Stomach (tissue), 4 donors: ENCODE measurements around the gene MTX3.

ENCODE experiments used
- CTCF ChIP-seq, 7 experiments: fragments of 450-650 bp in 4 of 7; fragments of 200-600 bp in 3 of 7; sonication (generic) in 3 of 7; IDR thresholded peaks; one replicate each; pipeline ENCODE4 v1.5.1; 2016 to 2019; ENCODE audit warnings: antibody characterized with exemption in 7 of 7, control low read depth in 2 of 7, mild to moderate bottlenecking in 1 of 7
- EP300 ChIP-seq: sonication (generic); formaldehyde crosslinking; IDR thresholded peaks from one replicate; pipeline ENCODE4 v1.6.1; 2017; ENCODE audit warnings: antibody characterized with exemption
- POLR2A ChIP-seq, 4 donors: fragments of 450-650 bp; IDR thresholded peaks; one replicate each; pipeline ENCODE4 v1.6.1; 2016; ENCODE audit warnings: antibody characterized with exemption in 4 of 4, control low read depth in 2 of 4, mild to moderate bottlenecking in 1 of 4, moderate library complexity in 1 of 4
- POLR2AphosphoS5 ChIP-seq, 3 donors: sonication (generic); formaldehyde crosslinking; IDR thresholded peaks; one replicate each; pipeline ENCODE4 v1.6.1; 2016; ENCODE audit warnings: antibody characterized with exemption in 3 of 3

- TF ChIP-seq CTCF (IDR thresholded peaks at IDR 0.05), result no peak
- no peak for TF ChIP-seq POLR2A (IDR thresholded peaks at IDR 0.05)
- TF ChIP-seq POLR2AphosphoS5 (IDR thresholded peaks at IDR 0.05), result no peak
- no peak for TF ChIP-seq EP300
Observed at GRCh38 chr5:79982136-79982535, 8.9 kb downstream of the MTX3 start.
